ENCODE results near the gene CLDN34.
A peak's percentile ranks its signal among the peaks of the same experiment; 100 is the strongest.

CLDN34 gene

DNA sequence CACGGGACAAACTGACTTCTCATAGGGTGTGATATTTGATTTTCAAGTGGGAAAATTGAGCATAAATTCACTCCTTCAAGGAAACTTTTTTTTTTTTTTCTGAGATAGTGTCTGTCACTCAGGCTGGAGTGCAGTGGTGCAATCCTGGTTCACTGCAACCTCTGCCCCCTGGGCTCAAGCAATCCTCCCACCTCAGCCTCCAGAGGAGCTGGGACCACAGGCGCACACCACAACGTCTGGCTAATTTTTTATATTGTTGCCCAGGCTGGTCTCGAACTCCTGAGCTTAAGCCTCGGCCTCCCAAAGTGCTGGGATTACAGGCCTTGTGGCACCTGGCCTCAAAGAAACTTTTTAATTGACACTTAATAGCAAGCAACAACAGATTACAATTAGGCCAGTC is 13.8 kb downstream of the CLDN34 start:
- DNase-seq (ENCODE audit: low read depth, low spot score) = no peak

DNA sequence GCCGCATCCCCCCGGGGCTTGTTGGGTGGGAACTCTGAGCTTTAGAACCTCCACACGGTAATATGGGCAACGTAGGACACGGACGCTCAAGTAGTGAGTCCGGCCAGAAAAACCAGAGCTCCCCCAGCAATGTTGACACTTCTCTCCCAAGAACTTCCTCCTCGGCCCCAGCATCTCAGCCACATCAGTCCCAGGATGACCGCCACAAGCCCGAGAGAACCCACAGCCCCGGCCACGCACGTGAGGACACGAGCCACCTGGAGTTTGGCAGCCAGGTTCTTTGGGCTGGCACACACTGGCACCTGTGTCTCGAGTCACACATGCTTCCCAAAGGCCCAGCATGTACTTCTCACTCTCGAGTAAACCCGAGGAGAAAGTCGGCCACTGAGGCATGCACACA is 16.3 kb downstream of the CLDN34 start:
- no peak for DNase-seq (ENCODE audit: low read depth, low spot score)

DNA sequence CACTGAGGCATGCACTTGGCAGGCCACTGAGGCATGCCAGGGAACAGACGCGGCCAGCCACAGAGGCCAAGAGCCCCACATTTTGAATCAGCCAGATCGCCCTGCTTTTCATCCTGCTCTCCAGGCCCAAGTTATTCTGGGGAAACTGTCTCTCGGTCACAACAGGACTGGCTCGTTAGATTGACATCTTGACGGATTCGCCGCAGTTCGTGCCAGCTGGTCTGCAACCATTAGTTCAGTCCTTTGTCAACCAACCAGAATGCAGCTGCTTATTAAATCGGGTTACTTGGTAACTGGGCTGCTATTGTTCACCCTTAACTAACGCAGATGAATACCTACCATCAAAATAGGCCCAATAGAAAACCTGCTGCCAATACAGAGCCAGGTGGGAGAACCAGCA is 16.7 kb downstream of the CLDN34 start:
- DNase-seq (ENCODE audit: low read depth, low spot score) = no peak

DNA sequence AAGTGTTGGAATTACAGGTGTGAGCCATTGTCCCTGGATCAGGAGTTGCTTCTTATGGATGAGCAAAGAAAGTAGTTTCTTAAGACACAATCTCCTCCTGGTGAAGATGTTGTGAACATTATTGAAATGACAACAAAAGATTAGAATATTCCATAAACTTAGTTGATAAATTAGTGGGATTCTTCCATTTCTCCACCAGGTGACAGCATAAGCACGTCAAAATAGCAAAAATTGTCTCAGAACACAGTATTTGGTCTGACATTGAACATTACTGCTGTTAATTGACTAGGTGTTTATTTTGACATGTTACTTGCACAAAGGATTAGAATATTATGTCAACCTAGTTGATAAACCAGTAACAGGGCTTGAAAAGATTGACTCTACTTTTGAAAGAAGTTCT is 21.6 kb downstream of the CLDN34 start:
- DNase-seq (ENCODE audit: low read depth, low spot score) = no peak

DNA sequence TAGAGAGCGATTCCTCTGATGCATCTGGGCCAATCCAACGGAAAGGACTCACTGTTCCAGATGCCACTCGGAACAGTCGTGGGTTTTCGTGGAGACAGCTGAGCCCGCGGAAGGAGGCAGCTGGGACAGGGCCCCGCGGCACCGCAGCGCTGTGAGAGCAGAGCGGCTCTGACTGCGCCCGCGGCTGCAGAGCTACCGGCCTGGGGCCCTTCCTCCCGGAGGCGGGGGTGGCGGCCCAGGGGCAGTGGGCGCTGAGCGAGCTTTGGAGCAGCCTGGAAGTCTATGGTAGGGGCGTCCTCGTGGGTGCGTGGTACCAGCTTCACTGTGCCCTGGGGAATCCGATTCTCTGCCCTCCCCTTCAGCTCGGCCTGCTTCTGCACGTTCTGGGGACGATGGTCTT is 24.9 kb downstream of the CLDN34 start:
- no peak for DNase-seq (ENCODE audit: low read depth, low spot score)

DNA sequence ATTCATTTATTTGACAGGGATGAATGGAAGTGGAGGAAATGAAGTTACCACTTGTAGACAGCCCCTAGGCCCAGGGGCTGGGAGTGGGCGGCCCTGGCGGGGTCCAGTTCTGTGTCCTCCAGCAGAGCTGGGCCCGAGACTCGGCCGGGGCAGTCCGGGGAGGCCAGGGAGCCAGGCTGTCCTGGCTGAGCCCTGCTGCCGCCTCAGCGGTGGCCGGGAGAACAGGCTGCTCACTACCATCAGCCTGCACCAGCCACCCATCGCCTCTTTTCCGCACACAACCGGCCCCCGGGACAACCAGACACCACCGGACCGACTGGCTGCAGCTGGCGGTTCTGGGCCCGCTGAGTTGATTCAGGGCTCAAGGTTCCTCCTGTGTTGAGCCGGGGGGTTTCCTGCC is 25.6 kb downstream of the CLDN34 start:
- no peak for DNase-seq (ENCODE audit: low read depth, low spot score)

DNA sequence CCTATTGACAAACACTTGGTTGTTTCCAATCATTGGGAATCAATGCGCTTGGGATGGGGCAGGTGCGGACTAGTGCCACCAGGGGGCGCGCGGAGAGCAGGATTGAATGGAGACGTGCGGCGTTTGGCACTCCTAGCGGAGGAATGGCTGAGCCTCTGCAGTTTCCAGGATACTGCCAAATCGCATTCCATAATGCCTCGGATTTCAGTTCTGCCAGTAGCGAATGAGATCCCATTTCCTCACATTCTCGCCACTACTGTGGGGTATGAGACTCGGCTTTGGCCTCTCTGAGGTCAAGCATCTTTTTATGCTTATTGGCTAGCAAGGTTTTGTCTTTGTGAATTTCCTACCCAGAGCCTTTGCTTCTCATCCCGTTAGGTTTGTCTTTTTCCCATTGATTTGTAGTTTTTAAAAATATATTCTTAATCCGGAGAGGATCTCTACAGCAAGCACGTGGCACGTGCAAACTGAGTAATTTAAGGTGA is 28.7 kb downstream of the CLDN34 start:
- peak; percentile 34 for DNase-seq (ENCODE audit: low read depth, low spot score)

DNA sequence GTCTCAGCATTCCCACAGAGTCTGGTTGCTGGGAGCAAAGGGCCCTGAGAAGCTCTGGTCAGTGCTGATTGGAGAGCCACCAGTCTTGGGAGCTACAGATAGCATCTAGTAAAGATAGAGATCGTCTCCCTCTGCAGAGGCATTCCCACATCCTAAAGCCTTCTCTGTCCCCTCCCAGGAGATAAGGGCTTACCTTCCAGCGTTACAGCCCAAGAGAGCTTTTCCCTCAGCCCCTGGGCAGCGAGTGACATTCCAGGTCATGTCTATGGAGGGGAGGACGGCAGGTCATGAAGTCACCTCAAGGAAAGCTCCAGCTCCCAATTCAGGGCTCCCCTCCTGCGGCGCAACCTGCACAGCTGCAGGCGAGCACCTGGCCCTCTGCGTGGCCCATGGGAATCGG is 29.9 kb downstream of the CLDN34 start:
- DNase-seq (ENCODE audit: low read depth, low spot score) = no peak

DNA sequence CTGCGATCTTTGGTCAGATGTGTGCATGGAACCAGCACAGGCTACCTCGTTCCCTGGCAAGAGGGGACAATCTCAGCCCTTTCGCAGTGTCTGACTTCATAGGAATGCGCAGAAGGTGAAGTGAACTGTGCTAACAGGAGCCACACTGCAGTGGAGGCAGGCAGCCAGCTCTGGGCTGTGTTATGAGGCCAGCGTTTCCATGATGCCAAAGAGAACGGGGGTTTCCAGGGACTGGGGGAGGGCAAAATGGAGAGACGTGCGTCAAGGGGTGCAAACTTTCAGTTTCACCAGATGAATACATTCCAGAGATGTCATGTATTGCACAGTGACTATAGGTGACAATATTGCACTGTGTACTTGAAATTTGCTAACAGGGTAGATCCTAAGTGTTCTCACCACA is 30.4 kb downstream of the CLDN34 start:
- no peak for DNase-seq (ENCODE audit: low read depth, low spot score)

DNA sequence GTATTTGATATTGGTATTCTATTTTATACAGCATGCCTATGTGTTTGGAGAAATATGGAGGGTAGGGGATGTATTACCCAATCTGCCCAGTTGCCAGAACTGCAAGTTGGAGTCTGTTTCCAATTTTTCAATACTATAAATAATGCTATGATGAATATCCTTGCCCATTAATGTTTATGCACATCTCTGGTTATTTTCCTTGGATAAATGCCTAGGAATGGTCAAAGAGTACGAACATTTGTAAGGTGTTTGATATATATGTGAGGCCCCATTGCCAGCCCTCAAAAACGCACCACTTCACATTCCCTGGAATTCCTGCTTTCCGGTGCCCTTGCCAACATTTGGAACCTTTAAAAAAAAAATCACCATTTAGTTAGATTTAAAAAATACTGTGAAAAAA is 34.3 kb downstream of the CLDN34 start:
- DNase-seq (ENCODE audit: low read depth, low spot score) = no peak

DNA sequence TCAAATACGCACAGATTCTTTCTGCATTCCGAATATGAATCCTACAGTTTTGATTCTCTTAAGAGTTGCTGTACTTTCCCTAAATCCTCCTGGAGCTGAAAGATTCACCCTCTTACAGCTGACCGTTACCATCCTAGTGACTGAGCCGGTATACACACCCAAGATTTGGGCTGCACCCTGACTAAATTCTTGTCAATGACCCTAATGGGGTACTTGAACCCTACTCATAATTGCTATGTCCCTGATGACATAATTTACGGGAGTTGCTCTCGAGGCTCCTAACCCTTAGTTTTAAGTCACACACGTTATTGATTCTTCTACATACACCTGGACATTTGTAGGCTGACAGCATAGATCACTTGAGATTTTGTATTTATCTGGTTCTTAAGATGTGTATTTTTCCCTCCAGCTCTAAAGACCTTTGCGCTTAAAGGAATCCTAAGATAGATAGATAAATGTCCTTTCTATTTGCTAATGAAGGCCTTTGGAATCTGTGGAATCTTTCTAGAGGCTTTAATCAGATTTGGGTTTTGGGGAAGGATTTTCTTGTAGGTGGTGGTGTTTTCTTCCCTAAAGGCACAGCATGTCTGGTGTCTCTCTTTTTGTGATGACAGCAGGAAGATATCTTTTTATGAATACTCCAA is 37.8 kb downstream of the CLDN34 start:
- no peak for DNase-seq (ENCODE audit: low read depth, low spot score)

DNA sequence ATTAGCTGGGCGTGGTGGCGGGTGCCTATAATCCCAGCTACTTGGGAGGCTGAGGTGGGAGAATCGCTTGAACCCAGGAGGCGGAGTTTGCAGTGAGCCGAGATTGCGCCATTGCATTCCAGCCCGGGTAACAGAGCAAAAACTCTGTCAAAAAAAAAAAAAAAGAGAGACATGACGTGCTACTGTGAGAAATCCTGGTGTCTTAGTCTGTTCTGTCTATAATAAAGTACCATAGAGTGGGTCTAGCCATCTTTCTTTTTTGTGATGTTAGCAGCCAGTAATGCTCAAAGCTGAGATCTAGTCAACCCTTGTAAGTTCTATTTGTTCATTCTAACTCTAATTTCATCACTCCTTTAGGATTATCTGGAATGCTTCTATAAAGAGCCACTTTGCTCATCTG is 38.9 kb downstream of the CLDN34 start:
- DNase-seq (ENCODE audit: low read depth, low spot score) = no peak

DNA sequence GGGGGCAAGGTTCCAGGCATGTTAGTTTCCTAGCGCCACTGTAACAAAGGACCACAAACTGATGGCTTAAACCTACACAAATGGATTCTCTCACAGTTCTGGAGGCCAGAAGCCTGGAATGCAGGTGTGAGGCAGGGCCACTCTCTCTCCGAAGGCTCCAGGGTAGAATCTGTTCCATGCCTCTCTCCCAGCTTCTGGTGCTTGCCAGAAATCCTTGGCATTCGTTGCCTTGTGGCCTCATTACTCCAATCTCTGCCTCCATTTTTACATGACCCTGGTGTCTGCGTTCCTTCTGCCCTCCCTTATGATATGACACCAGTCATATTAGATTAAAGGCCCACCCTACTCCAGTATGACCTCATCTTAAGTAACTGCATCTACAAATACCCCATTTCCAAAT is 39.6 kb downstream of the CLDN34 start:
- DNase-seq (ENCODE audit: low read depth, low spot score) = no peak

DNA sequence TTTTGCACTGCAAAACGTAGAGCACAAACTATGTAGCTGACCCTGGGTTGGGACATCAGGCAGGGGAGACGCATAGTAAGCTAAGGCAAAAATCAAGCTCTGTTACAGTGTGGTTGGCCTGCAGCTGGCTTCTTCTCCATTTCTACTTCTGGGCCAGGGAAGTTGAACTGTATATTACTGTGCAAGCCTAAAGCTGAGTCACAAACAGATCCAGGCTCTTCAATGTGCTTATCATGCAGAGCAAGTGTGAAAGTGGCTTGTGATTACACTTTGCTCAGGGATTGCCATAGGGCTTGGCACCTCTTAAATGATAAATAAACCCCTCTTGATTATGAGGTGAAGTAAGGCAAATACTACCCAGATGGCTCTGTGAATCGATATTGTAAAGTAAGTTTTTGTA is 40.5 kb downstream of the CLDN34 start:
- DNase-seq (ENCODE audit: low read depth, low spot score) = no peak

DNA sequence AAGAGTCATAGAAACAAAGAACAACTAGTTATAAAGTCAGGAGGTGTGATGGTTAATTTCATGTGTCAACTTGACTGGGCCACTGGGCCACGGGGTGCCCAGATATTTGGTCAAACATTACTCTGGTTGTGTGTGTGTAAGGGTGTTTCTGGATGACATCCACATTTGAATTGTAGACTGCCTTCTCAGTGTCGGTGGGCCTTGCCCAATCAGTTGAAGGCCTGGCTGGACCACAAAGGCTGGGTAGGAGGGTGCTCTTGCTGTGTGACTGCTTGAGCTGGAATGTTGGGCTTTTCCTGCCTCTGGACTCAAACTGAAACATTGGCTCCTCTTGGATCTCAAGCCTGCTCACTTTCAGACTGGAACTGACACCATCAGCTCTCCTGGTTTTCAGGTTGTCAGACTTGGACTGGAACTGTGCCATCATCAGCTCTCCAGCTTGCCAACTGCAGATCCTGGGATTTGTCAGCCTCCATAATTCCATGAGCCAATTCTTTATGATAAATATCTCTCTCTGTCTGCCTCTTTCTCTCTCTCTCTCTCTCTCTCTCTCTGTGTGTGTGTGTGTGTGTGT is 41.4 kb downstream of the CLDN34 start:
- no peak for DNase-seq (ENCODE audit: low read depth, low spot score)

DNA sequence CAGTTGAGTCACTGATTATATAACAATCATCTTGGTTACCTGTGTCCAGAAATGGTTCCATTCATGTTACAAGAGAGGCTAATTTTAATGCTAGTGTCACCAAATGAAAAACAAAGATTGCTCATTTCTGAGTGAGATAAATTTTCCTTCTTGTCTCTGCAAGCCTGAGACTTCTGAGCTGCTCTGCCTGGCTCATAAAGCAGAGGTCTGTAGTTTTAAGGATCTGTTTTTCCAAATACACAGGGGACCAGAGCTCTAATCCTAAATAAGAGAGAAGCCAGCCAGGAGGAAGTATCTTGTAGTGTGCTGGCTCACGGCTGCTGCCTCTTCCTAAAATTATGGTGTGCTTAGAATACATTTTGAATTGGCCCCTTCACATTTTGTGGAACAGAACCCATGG is 42.6 kb downstream of the CLDN34 start:
- DNase-seq (ENCODE audit: low read depth, low spot score) = no peak

DNA sequence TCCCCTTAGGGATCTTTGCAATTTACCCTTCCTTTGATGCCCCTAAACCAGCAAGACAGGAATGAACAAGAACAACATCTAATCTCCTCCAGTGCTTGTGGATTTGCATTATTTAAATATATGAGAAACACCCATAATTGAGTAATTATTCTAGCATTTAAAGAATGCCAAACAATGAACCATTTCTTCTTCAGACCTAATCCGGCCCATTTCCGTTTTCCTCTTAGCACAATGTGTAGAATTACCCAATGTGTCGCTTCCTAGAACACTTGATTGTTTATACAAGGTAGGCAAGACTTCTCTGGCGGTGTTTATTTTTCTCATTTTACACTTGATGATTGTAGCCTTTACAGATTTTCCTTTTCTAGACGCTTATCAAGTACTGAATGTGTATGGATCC is 43.5 kb downstream of the CLDN34 start:
- no peak for DNase-seq (ENCODE audit: low read depth, low spot score)

DNA sequence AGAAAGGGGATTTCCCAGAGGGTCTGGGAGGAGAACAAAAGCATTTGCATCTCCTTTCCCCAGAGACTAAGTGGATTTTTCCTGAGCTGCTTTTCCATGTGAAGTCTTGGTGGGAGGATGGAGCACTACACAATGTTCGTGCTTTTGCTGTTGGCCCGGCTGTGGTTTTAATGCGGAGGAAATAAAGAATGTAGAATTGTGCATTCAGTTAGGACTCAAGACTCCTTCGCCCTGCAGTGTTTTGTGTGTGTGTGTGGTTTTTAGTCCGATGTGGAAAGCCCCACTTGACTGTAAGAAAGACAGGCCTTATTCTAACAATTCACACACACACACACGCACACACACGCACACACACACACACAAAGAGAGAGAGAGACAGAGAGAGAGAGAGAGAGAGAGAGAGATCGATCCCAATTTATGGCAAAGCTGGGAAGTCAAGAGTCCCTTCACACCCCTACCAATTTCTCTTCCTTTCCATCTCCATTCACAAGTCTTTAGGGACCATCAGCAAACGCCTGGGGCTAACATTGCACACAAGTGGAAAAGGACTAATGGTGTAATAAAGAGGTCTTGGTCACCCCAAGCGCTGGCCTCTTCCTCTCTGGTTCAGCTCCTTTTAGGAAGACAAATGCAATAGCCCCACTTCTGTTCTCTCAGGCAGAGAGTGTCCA is 44.2 kb downstream of the CLDN34 start:
- DNase-seq (ENCODE audit: low read depth, low spot score) = no peak

DNA sequence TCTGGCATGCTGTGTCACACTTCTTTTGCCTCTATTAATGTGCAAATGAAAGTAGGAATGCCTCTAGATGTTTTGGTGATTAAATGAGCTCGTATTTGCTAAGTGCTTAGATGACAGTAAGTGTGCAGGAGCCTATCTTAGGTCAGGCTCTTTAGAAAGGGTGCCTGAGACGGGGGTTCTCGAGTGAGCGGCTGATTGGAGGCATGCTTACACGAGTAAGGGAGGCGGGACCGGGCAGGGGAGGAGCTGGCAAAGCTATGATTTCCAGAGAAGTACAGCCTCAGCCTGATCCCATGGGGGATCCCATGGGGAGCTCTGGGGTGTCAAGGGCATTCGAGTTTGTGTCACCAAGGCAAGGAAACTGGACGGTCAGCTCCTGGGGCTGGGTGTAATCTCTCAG is 44.8 kb downstream of the CLDN34 start:
- no peak for DNase-seq (ENCODE audit: low read depth, low spot score)

DNA sequence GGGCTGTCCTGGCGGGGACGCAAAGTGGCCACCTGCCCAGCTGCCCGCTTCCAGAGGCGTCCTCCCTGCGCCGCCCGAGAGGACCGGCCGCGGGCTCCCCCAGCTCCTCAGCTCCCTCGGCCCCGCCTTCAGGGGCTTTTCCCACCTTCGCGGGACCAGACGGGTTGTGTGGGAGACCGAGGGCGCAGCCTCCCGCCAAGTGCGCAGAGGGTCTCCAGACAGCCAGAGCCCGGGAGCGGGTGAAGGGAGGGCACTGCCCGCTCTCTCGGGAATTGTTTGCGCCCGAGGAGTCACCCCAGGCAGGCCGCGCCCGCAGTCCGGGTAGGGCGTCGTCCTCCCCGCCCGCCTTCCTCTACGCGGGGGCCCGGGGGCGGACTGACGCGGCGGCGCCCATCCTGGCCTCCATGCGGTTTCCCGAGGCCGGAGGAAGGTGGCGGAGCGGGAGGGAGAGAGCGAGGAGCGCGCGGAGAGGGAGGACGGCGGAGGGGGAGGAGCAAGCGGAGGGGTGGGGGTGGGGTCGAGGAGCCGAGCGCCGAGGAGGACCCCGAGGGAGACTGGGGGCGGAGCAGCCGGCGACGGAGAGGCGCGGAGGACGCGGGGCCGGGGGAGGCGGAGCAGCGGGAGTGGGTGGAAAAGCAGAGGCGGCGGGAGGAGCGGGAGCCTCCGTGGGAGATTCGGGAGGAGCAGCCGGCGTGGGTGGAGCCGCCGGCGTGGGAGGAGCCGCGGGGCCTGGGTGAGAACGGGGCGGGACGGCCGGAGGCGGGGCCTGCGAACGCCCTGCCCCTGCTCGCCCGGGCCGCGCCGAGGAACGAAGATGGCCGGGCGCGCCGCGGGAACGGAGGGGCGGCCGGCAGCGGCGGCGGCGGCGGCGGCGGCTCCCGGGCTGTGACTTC is 47.5 kb downstream of the CLDN34 start:
- peak; percentile 24 for DNase-seq (ENCODE audit: low read depth, low spot score)

DNA sequence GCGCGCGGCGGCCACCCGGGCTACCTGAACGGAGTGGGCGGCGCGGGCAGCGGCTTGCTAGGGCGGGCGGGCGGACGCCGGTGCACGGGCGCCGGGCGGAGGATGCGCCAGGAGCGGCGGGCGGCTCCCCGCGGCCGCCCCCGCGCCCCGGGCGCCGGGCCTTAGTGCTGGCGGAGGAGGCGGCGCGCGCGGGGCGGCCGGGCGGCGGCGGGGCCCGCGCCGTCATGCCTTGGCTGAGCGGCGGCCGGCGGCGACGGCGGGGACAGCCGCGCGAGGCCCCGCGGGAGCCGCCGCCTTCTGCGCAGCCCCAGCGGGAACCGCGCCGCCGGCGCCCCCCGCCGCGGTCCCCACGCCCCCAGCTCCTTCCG is 48.2 kb downstream of the CLDN34 start:
- DNase-seq (ENCODE audit: low read depth, low spot score) = no peak
